Left forelimb (tissue), 1 donor: Measurements from ENCODE around the gene OLFML2A.
A peak's percentile ranks its signal among the peaks of the same experiment; 100 is the strongest.
"Not testable (repeated sequence)": the region's sequence is repeated elsewhere in the genome, so short reads cannot be mapped to it uniquely, and the experiment has no call there.

Experiments used
- DNase-seq: peaks from one replicate; pipeline ENCODE4 v3.0.0-alpha.2; 2018; ENCODE audit warnings: low spot score

The OLFML2A gene

GRCh38 chr9:124761196-124761595 lies 15.7 kb upstream of the OLFML2A start:
- no peak for DNase-seq

DNA sequence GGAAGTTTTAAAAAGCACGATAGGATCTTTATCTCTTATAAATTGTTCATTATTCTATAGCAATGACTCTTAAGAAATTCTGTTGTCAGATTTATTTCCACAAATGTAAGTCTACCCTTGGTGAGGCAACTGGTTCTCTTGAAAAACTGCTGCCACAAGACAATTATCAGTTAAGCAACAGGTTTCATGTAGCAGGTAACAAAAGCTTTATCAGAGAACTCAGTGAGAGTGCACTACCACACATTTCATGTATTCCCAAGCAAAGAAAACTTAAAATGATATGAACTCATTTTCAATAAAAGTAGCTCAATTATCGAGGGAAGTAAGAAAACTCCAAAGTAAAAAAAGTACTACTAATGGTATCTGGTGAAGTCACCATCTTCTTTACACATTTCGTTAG lies 15.2 kb upstream of the OLFML2A start:
- no peak for DNase-seq

- no peak for DNase-seq
Observed at GRCh38 chr9:124762633-124763032, 14.3 kb upstream of the OLFML2A start.

- DNase-seq, result no peak
Observed at GRCh38 chr9:124764774-124765438, 12.0 kb upstream of the OLFML2A start.

DNA sequence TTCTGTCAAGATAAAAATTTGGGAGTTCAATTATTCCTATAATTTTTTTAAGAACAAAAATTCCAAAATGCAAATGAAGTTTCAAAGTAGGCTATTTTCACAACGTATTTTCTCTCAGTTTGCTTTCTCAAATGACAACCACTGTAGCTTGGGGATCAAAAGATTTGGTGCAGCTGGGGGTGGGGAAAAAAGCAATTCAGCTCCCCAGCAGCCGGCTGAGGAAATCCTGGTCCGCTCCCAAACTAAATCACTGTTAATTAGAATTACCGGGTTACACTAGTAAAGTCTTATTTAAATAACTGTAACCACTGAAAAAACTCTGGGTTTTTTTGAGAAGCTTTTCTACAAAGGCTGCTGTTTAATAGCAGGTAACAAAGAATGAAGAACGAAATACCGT lies 11.5 kb upstream of the OLFML2A start:
- no peak for DNase-seq

DNA sequence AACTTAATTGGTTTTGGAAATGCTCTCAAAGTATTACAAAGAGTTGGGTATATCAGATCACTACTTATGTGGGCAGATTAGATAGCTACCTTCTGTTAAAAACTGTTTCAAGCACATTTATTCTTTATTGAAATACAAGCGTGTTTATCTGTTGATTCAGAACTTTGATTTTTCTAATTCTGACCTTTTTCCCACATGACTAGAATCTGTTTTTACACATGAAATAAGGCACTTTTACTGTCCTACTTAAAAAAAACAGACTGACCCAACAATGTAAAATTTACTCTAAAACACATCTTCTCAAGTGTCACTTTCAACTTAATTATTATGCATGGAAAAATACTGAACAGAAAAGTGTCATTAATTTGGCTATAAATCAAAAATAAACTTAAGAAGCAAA lies 10.6 kb upstream of the OLFML2A start:
- no peak for DNase-seq

- no peak for DNase-seq
Observed at GRCh38 chr9:124766815-124767554, 9.9 kb upstream of the OLFML2A start.

DNA sequence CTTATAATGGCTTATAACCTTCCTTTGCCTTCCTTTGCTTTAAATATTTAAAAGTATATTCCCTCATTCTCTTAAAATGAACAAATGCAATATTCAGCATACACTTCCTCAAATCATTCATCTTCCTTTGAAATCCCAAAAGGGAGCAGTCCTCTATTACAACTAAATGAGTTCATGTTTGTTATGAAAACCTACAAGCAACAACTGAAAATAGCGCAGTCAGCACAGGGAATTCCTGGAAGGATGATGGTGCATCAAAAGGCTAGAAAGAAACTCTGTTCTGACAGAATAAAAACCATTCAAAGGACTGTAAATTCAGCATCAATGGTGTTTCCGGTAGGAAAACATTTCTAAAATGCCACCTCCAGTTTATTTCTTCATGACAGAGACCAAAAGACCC lies 9.1 kb upstream of the OLFML2A start:
- DNase-seq, result no peak

DNA sequence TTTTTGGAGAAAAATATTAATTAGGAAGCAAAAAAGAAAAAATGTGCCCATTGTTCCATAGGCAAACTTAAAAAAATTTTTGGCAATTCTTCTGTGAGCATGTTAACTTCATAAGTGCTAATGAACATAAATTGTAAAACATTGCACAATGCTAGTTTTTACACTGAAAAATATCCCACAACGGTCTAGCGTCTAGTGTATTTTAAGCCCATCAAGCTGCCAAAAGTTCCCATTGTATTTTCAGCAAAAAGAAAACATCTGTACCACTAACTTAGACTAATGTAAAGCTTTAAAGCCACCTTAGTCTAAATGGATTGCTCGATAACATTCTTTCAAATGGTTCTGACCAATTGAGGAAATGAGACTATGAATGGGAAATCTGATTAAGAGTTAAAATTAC lies 8.6 kb upstream of the OLFML2A start:
- DNase-seq, result no peak

DNA sequence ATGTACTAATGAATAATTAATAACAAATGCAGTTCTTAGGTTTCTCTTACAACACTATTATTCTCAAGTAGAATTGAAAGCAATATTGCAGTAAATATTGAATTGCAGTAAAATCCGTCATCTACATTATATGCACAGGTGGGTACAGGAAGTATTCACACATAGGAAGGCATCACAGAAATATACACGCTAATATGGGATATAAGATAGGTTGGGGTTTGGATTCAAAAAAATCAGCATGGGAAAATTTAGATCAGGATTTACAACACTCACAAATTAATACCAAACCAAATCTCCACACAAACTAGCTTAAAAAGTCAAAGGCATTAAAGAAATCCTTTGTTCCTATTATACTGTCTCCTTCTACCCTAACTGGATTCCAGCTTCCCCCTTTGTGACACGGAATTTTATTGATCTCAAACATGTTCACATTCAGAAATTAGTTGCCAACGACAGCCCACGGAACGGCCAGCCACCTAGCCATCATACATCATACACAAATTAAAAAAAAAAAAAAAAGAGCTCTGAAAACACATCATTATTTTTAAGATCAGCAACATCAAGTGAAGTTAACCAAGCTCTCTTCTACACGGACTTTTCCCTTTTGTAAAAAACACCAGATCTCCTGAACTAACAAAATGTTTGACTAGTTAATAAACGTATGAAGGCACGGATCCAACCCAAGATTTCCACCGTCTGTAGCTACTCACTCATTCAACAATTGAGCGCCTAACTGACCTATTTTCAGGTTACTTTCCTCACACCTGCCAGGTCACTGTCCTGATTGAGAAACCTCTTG lies 8.0 kb upstream of the OLFML2A start:
- no peak for DNase-seq

DNA sequence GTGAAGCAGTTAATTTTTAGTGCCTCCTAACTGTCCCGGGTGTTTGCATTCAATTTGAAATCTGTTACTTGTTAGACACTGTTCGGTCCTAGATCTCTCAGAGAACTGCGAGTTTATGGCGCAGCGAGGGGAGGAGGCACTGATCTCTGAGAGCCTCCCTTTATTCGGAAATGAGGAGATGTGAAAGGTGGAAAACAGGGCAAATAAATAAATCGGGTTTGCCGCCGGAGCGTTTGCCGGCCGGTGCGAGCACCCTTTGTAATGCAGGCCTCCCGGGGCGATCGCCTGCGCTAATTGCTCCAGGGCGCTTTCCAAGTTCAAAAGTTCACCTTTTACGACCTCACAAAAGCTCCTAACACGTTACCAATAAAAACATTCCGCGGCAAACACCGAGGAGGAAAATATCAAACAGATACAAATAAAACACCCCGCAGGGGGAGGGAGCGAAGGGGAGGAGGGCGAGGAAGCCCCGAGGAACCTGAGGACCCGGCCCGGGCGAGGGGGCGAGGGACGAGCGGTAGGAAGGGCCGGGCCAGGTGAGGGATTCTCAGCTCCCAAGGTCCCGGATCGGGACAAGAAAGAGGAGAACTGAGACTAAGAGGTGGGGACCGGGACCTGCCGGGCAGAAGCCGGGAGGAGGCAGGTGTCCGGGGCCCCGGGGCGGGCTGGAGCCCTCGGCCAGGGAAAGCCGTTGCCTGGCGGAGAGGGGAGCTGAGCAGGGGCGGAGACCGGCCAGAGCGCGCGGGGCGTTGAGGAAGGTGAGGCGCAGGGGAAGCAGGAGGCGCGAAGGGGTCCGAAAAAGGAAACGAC lies 7.2 kb upstream of the OLFML2A start:
- DNase-seq, result no peak

DNA sequence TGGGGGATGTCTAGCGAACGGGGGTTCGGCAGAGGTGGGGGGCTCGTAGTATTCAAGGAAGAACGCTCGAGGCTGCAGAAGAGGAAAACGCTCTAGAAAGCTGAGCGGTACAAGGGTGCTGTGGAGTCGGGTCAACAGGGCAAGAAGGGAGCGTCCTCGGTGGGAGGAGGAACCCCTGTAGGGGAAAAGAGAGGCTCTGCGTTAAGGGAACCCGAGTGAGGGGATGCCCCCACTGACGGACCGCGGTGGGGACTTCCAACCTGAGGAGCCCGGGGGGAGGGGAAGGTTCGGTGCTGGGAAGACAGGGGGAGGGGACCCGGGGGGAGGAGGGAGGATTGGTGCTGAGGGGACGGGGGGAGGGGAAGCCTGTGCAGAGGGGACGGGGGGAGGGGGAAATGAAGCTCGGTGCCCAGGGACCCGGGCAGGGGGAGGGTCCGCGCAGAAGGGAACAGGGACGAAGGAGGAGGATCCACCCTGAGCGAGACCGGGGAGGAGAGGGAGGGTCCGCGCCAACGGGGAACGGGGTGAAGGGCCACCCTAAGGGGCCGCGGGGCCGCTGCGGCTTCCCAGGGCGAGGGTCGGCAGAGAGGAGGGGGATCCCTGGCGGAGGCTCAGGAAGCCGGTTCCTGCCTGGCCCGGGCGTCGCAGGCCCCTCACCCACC lies 6.4 kb upstream of the OLFML2A start:
- DNase-seq, result no peak

GRCh38 chr9:124771021-124771866 lies 5.7 kb upstream of the OLFML2A start, which contains the start of gene NR6A1:
NR6A1 (minus strand) TSS chr9:124771311.
- DNase-seq, result peak; percentile 95

DNA sequence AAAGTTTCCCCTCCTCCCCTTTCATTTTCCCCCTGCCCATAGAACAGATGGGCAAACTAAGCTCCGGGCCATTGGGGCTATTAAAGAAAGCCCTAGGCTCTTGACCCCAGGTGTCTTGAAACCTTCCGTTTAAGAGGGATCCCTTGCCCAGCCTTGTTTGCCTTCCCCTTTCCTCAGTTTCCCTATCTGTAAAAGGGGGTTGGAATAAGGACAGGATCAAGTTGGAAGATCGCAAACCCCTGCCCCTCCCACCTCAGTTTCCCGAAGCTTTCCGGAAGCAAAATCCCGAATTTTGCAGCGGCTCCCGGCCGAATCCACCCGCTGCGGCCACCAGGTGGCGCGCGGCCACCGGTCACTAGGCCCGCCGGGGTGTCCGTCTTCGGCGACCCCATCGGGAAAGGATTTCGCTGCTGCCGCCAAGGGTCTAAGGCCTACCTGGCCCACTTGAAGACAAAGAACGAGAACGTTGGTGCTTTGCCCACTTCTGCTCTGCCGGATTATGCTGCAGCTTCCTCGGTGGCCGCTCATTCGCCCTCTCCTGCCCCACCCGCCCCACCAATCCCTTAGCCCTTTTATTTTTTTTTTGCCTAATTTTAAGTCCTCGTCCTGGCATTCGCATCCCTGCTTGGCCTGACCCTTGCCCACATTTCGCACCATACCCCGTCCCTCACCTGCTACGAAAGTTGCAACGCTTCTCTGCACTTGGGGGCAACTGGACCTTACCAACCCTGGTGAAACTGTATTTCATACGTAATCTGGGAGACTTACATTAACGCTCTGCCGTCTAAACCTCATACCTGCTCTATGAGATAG lies 4.9 kb upstream of the OLFML2A start:
- peak; percentile 88 for DNase-seq

- not testable (repeated sequence) for DNase-seq
Observed at GRCh38 chr9:124772877-124773276, 4.1 kb upstream of the OLFML2A start.

GRCh38 chr9:124773473-124774128 lies 3.3 kb upstream of the OLFML2A start:
- no peak for DNase-seq

- DNase-seq, result peak; percentile 92
Observed at GRCh38 chr9:124774129-124774978, 2.6 kb upstream of the OLFML2A start.

DNA sequence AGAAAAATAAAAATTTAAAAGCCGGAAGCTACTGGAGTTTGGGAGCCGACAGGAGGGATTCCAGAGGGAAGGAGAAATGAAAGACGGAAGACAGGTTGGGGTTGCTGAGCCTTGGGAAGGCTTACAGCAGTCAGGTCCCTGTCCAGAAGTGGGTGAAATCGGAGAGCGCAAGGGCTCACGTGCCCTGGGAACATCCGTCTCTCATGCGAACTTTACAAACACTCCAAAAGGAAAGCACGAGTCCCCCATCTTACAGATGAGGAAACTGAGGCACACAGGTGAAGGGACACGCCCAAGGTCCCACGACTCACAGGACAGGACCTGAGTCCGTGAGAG lies 347 bp upstream of the OLFML2A start:
- no peak for DNase-seq
